DOHH2 (cell line): ENCODE data around the gene P2RX7.

Source experiments
- EZH2phosphoT487 ChIP-seq: fragments of 200-600 bp; sonication (generic); IDR thresholded peaks from 2 replicates; pipeline ENCODE4 v1.6.1; 2017; ENCODE audit warnings: borderline replicate concordance, mild to moderate bottlenecking, antibody characterized with exemption, low read length, moderate library complexity, mixed read lengths
- TF ChIP-seq, protein P1 (sequence below): fragments of 200-600 bp; sonication (generic); IDR thresholded peaks from one replicate; pipeline ENCODE4 v1.5.1; 2014; ENCODE audit warnings: antibody characterized with exemption, mild to moderate bottlenecking, low read depth, low read length; ENCODE audit not compliant: poor library complexity, severe bottlenecking

DNA sequence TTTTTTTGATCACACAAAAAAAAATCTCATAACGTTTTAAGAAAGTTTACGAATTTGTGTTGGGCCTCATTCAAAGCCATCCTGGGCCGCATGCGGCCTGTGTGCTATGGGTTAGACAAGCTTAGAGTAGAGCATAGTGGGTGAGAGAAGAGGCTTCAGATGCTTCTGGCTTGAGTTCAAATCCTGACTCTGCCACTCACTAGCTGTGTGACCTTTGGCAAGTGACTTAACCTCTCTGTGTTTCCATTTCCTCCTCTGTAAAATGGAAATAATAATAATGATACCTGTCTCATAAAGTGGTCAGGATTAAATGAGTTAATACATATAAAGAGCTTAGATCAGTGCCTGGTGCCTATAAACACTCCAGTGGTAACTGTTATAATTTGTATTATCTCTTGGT lies 83.4 kb downstream of the P2RX7 start:
- TF ChIP-seq EZH2phosphoT487 = no peak
- TF ChIP-seq, protein P1, sequence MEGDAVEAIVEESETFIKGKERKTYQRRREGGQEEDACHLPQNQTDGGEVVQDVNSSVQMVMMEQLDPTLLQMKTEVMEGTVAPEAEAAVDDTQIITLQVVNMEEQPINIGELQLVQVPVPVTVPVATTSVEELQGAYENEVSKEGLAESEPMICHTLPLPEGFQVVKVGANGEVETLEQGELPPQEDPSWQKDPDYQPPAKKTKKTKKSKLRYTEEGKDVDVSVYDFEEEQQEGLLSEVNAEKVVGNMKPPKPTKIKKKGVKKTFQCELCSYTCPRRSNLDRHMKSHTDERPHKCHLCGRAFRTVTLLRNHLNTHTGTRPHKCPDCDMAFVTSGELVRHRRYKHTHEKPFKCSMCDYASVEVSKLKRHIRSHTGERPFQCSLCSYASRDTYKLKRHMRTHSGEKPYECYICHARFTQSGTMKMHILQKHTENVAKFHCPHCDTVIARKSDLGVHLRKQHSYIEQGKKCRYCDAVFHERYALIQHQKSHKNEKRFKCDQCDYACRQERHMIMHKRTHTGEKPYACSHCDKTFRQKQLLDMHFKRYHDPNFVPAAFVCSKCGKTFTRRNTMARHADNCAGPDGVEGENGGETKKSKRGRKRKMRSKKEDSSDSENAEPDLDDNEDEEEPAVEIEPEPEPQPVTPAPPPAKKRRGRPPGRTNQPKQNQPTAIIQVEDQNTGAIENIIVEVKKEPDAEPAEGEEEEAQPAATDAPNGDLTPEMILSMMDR = no peak
